OCI-M2 (cell line): ENCODE data around the gene FCHO2.
"Not testable (repeated sequence)": the region's sequence is repeated elsewhere in the genome, so short reads cannot be mapped to it uniquely, and the experiment has no call there.

Source experiments
- DNase-seq: peaks from one replicate; lab custom pipeline; 2025; ENCODE audit not compliant: unreplicated experiment; lab: John Stamatoyannopoulos, UW

The FCHO2 gene

GRCh38 chr5:72956324-72957140 is 691 bp downstream of the FCHO2 start:
- no peak for DNase-seq

- DNase-seq: no peak
Measured at GRCh38 chr5:72957337-72957736, 1.5 kb downstream of the FCHO2 start.

- no peak for DNase-seq
Measured at GRCh38 chr5:72959257-72959656, 3.4 kb downstream of the FCHO2 start.

GRCh38 chr5:72974481-72974880 is 18.6 kb downstream of the FCHO2 start:
- DNase-seq: not testable (repeated sequence)

- DNase-seq: not testable (repeated sequence)
Measured at GRCh38 chr5:72976810-72977209, 21.0 kb downstream of the FCHO2 start.

GRCh38 chr5:72985719-72986118 is 29.9 kb downstream of the FCHO2 start:
- no peak for DNase-seq

- no peak for DNase-seq
Measured at GRCh38 chr5:72988769-72989168, 32.9 kb downstream of the FCHO2 start.

- DNase-seq: no peak
Measured at GRCh38 chr5:72991394-72991793, 35.6 kb downstream of the FCHO2 start.

GRCh38 chr5:72994578-72994977 is 38.7 kb downstream of the FCHO2 start:
- no peak for DNase-seq

- no peak for DNase-seq
Measured at GRCh38 chr5:72996632-72997031, 40.8 kb downstream of the FCHO2 start.

GRCh38 chr5:72999916-73000315 is 44.1 kb downstream of the FCHO2 start:
- no peak for DNase-seq

- DNase-seq: no peak
Measured at GRCh38 chr5:73005886-73006285, 50.0 kb downstream of the FCHO2 start.

GRCh38 chr5:73007051-73007450 is 51.2 kb downstream of the FCHO2 start:
- no peak for DNase-seq

- DNase-seq: no peak
Measured at GRCh38 chr5:73008831-73009230, 53.0 kb downstream of the FCHO2 start.

GRCh38 chr5:73011612-73012011 is 55.8 kb downstream of the FCHO2 start:
- not testable (repeated sequence) for DNase-seq

GRCh38 chr5:73018892-73019291 is 63.1 kb downstream of the FCHO2 start:
- no peak for DNase-seq

- no peak for DNase-seq
Measured at GRCh38 chr5:73019766-73020165, 63.9 kb downstream of the FCHO2 start.

GRCh38 chr5:73022471-73023169 is 66.8 kb downstream of the FCHO2 start:
- DNase-seq: no peak

- DNase-seq: not testable (repeated sequence)
Measured at GRCh38 chr5:73024946-73025544, 69.2 kb downstream of the FCHO2 start.

GRCh38 chr5:73027361-73027760 is 71.5 kb downstream of the FCHO2 start:
- no peak for DNase-seq

- DNase-seq: no peak
Measured at GRCh38 chr5:73027816-73028215, 72.0 kb downstream of the FCHO2 start.

- no peak for DNase-seq
Measured at GRCh38 chr5:73028991-73029595, 73.3 kb downstream of the FCHO2 start.
